ENCODE results near the gene SCN10A.

DNA sequence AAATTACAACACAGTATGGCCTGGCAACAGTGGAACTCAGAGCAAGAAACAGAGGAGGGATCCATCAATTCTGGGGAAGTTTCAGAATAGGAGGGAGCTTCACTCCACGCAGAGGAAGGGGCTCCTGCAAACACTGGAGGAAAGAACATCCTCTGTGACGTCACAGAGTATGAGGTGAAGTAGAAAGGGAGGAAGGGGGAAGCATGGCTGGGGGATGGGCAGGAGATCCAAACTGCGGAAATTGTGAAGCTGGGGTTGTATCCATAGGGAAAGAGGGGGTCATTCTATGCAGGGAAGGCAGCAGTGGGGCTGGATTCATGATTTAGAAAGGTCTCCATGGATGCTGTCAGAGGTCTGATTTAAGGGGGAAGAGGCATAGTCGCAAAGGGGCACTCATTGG lies 8.3 kb upstream of the SCN10A start:
- TF ChIP-seq CTCF (IDR thresholded peaks at IDR 0.05) (no peak), EP300 (IDR thresholded peaks at IDR 0.05; ENCODE audit: low read depth) (no peak)

Data from transverse colon (tissue), 3 donors.